ENCODE measurements around the gene OR2L3. TPM values are rescaled to one million over a fixed set of nuclear protein-coding genes. Genes with fewer than 3 reads are reported as not detected.

Gene OR2L3
- under 1 TPM in 1 of 6 donors, not detected in 5; 0.12 TPM for polyA plus RNA-seq (ENCODE audit: low read depth in 6 of 6)

- Mint-ChIP-seq H3K9me3 (peaks cover 2 to 15% (median 5%) of the 10 kb centered on the region in 7 donors), H3K4me3 (no peak within 1 kb of the TSS), H3K27ac (no peak within 1 kb of the TSS), H3K4me1 (peaks cover 0 to 6% (median 0%) of the 10 kb centered on the region in 3 donors), H3K36me3 (no peaks in the 10 kb centered on the region), H3K27me3 (no peaks in the 10 kb centered on the region)
- ATAC-seq (ENCODE audit: low read depth in 2 of 2) = no peak
- DNase-seq = no peak
Measured at GRCh38 chr1:248046536-248046935, at the start of gene OR2L3. Gene OR2L3, plus strand, starts transcription at chr1:248046836. Its CDS starts 13,846 bp downstream, at chr1:248060682.

DNA sequence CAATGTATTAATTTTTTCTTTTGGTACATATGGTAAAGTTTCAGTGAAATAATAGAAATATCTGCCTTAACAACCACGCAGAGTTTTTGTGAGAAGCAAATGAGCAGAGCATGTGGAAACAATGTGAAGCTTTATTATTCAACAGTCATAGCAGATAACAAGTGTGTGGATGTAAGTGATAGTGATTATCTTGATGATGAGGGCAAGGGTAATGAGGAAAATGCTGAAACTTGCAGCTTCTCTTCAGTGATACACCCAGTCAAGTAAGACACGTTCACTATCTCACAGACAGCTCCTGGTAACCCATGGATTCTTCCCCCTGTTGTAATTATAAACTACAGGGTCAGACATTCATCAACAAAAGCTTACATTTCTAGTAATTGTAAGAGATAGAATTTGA, 47.8 kb upstream of the OR2L3 start:
- ATAC-seq (ENCODE audit: low read depth in 2 of 2) = no peak
- no peak overlapping the region for H3K27ac Mint-ChIP-seq
- peaks cover 0 to 6% (median 4%) of the 10 kb centered on the region in 3 donors for H3K4me1 Mint-ChIP-seq
- no peaks in the 10 kb centered on the region for H3K27me3 Mint-ChIP-seq
- H3K36me3 Mint-ChIP-seq = peaks cover 0 to 11% of the 10 kb centered on the region in 2 donors
- peaks cover 0 to 4% (median 0%) of the 10 kb centered on the region in 7 donors for H3K9me3 Mint-ChIP-seq
- DNase-seq = no peak
- no peak overlapping the region for H3K4me3 Mint-ChIP-seq

DNA sequence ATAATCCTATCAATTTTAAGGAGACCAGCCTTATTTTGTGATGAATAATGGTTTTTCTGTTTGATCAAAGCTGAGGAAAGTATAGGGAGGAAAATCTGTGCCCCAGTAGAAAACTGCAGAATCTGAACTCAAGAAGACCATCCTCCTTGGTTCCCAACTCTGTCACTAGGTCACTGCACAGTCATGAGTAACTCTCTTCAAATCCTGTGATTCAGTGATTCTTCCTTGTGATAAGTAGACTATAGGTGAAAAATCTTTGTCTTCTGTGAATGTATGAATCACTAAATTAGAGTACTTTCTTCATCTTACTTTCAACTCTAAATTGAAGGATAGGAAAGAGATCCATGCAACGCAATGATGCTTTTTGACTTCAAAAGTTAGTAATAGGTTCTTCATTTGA, 46.5 kb upstream of the OR2L3 start:
- H3K27ac Mint-ChIP-seq = peak overlapping the region in 1 of 6 donors; percentile 44
- H3K36me3 Mint-ChIP-seq = peaks cover 0 to 11% of the 10 kb centered on the region in 2 donors
- H3K4me3 Mint-ChIP-seq = no peak overlapping the region
- peaks cover 0 to 4% (median 0%) of the 10 kb centered on the region in 7 donors for H3K9me3 Mint-ChIP-seq
- ATAC-seq (ENCODE audit: low read depth in 2 of 2) (no peak), DNase-seq (no peak)
- no peaks in the 10 kb centered on the region for H3K27me3 Mint-ChIP-seq
- H3K4me1 Mint-ChIP-seq = peaks cover 0 to 6% (median 1%) of the 10 kb centered on the region in 3 donors

DNA sequence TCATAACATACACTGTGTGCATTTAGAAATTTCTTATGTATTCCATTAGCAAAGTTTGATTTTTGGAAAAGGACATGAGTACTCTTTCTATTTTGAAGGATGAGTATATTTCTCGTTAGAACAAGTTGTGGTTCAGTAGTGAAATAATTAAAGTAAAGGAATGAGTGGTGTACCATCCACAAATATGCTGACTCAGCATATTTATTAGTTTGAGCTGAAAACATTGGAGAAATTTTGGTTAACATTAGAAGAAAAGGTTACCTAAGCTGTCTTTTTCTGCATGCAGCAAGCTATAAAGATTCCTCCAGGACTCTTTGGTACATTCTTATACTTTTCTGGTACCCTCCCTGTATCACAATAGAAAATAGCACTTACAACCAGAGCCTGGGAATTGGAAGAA, 38.9 kb upstream of the OR2L3 start:
- H3K9me3 Mint-ChIP-seq = peaks cover 15 to 44% (median 33%) of the 10 kb centered on the region in 7 donors

GRCh38 chr1:248009681-248010080, 37.0 kb upstream of the OR2L3 start:
- H3K4me3 Mint-ChIP-seq = no peak overlapping the region
- H3K36me3 Mint-ChIP-seq = peaks cover 28 to 52% of the 10 kb centered on the region in 2 donors
- no peak for ATAC-seq (ENCODE audit: low read depth in 2 of 2)
- peaks cover 15 to 44% (median 33%) of the 10 kb centered on the region in 7 donors for H3K9me3 Mint-ChIP-seq
- no peaks in the 10 kb centered on the region for H3K4me1 Mint-ChIP-seq
- no peaks in the 10 kb centered on the region for H3K27me3 Mint-ChIP-seq
- no peak for DNase-seq
- no peak overlapping the region for H3K27ac Mint-ChIP-seq

More for the DNA sequence above, 38.9 kb upstream of the OR2L3 start:
- Mint-ChIP-seq H3K4me1 (no peaks in the 10 kb centered on the region), H3K4me3 (no peak overlapping the region), H3K27me3 (no peaks in the 10 kb centered on the region), H3K27ac (no peak overlapping the region), H3K36me3 (peaks cover 28 to 63% of the 10 kb centered on the region in 2 donors)
- ATAC-seq (ENCODE audit: low read depth in 2 of 2) = no peak
- DNase-seq = no peak

- H3K27me3 Mint-ChIP-seq = no peaks in the 10 kb centered on the region
- H3K9me3 Mint-ChIP-seq = peaks cover 16 to 36% (median 31%) of the 10 kb centered on the region in 7 donors
- DNase-seq (no peak), ATAC-seq (ENCODE audit: low read depth in 2 of 2) (no peak)
- H3K27ac Mint-ChIP-seq = no peak within 1 kb of the TSS
- H3K36me3 Mint-ChIP-seq = peaks cover 28 to 39% of the 10 kb centered on the region in 2 donors
- H3K4me1 Mint-ChIP-seq = no peaks in the 10 kb centered on the region
- no peak within 1 kb of the TSS for H3K4me3 Mint-ChIP-seq
Measured at GRCh38 chr1:248013229-248013710, 33.4 kb upstream of the OR2L3 start, which contains the start of gene OR2L5. Gene OR2L5, plus strand, starts transcription at chr1:248013660. Its CDS starts 8,288 bp downstream, at chr1:248021948.

- Mint-ChIP-seq H3K27ac (no peak overlapping the region), H3K4me1 (no peaks in the 10 kb centered on the region), H3K36me3 (peaks cover 6 to 17% of the 10 kb centered on the region in 2 donors), H3K9me3 (peaks cover 4 to 11% (median 9%) of the 10 kb centered on the region in 7 donors), H3K27me3 (no peaks in the 10 kb centered on the region), H3K4me3 (no peak overlapping the region)
- ATAC-seq (ENCODE audit: low read depth in 2 of 2) (no peak), DNase-seq (no peak)
Measured at GRCh38 chr1:248015803-248016202, 30.8 kb upstream of the OR2L3 start.

- Mint-ChIP-seq H3K9me3 (peaks cover 9 to 33% (median 25%) of the 10 kb centered on the region in 7 donors), H3K27me3 (no peaks in the 10 kb centered on the region), H3K4me1 (no peaks in the 10 kb centered on the region), H3K36me3 (peaks cover 8 to 23% of the 10 kb centered on the region in 2 donors), H3K27ac (no peak within 1 kb of the TSS), H3K4me3 (no peak within 1 kb of the TSS)
- ATAC-seq (ENCODE audit: low read depth in 2 of 2) (no peak), DNase-seq (no peak)
Measured at GRCh38 chr1:248029770-248030169, 16.9 kb upstream of the OR2L3 start, which contains the start of gene OR2L2. Gene OR2L2, plus strand, starts transcription at chr1:248030070. Its CDS starts 8,198 bp downstream, at chr1:248038268.

DNA sequence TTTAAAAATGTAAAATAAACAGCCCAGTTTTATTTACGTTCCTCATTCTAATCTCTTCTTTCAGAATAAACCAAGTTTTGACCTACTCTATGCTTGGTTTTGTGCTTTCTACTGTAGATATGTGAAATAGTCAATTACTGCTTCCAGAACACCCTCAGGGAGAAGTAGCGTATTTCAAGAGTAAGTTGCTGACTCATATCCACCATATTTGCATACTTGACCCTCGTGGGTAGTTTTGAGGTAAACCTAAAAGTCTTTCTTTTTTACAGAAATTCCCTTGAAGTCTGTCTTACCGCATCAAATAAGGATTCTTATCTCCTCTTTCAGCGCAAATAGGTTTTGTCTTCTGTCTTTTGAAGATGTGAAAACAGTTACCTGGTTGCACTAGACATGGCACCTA, 1.4 kb upstream of the OR2L3 start:
- Mint-ChIP-seq H3K36me3 (peaks cover 0 to 1% of the 10 kb centered on the region in 2 donors), H3K4me3 (no peak overlapping the region)

GRCh38 chr1:248047008-248047407, 372 bp downstream of the OR2L3 start:
- Mint-ChIP-seq H3K27me3 (no peaks in the 10 kb centered on the region), H3K4me1 (peaks cover 0 to 6% (median 0%) of the 10 kb centered on the region in 3 donors), H3K36me3 (no peaks in the 10 kb centered on the region), H3K9me3 (peaks cover 2 to 15% (median 5%) of the 10 kb centered on the region in 7 donors), H3K27ac (no peak overlapping the region), H3K4me3 (no peak overlapping the region)
- no peak for ATAC-seq (ENCODE audit: low read depth in 2 of 2)
- no peak for DNase-seq

More for the DNA sequence above, 1.4 kb upstream of the OR2L3 start:
- DNase-seq (no peak), ATAC-seq (ENCODE audit: low read depth in 2 of 2) (no peak)
- H3K27me3 Mint-ChIP-seq = no peaks in the 10 kb centered on the region
- no peak overlapping the region for H3K27ac Mint-ChIP-seq
- peaks cover 4 to 15% (median 8%) of the 10 kb centered on the region in 7 donors for H3K9me3 Mint-ChIP-seq
- H3K4me1 Mint-ChIP-seq = peaks cover 0 to 6% (median 0%) of the 10 kb centered on the region in 3 donors

- no peak overlapping the region for H3K4me3 Mint-ChIP-seq
- peaks cover 8 to 18% (median 11%) of the 10 kb centered on the region in 7 donors for H3K9me3 Mint-ChIP-seq
Measured at GRCh38 chr1:248054671-248055070, 8.0 kb downstream of the OR2L3 start.

GRCh38 chr1:248055261-248055660, 8.6 kb downstream of the OR2L3 start:
- Mint-ChIP-seq H3K9me3 (peaks cover 8 to 18% (median 11%) of the 10 kb centered on the region in 7 donors), H3K4me1 (peaks cover 0 to 4% (median 0%) of the 10 kb centered on the region in 3 donors), H3K27me3 (peaks cover 0 to 5% (median 0%) of the 10 kb centered on the region in 3 donors), H3K36me3 (no peaks in the 10 kb centered on the region), H3K4me3 (no peak overlapping the region), H3K27ac (no peak overlapping the region)
- DNase-seq (no peak), ATAC-seq (ENCODE audit: low read depth in 2 of 2) (no peak)

More at GRCh38 chr1:248054671-248055070, 8.0 kb downstream of the OR2L3 start:
- H3K27me3 Mint-ChIP-seq = peaks cover 0 to 5% (median 0%) of the 10 kb centered on the region in 3 donors
- H3K27ac Mint-ChIP-seq = no peak overlapping the region
- DNase-seq (no peak), ATAC-seq (ENCODE audit: low read depth in 2 of 2) (no peak)
- peaks cover 0 to 4% (median 0%) of the 10 kb centered on the region in 3 donors for H3K4me1 Mint-ChIP-seq
- no peaks in the 10 kb centered on the region for H3K36me3 Mint-ChIP-seq

DNA sequence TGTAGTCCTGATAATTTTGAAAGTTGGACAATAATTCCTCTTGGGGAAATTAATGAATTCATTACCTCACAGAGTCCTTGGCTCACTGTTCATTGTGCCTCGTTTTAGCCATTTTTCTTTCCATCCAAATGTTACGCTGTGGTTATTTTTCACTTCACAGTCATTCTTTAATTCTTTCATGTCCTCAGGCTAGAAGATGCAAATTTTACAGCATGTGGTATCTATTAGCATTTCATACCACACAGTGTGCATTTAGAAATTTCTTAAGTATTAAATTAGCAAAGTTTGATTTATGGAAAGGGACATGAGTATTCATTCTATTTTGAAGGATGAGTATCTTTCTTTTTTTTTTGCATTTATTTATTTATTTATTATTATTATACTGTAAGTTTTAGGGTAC, 18.4 kb downstream of the OR2L3 start:
- ATAC-seq (ENCODE audit: low read depth in 2 of 2) (no peak), DNase-seq (no peak)
- no peak overlapping the region for H3K27ac Mint-ChIP-seq
- H3K4me1 Mint-ChIP-seq = no peaks in the 10 kb centered on the region
- peaks cover 0 to 30% (median 7%) of the 10 kb centered on the region in 7 donors for H3K9me3 Mint-ChIP-seq
- H3K4me3 Mint-ChIP-seq = no peak overlapping the region
- H3K27me3 Mint-ChIP-seq = no peaks in the 10 kb centered on the region
- H3K36me3 Mint-ChIP-seq = peaks cover 0 to 8% of the 10 kb centered on the region in 2 donors

DNA sequence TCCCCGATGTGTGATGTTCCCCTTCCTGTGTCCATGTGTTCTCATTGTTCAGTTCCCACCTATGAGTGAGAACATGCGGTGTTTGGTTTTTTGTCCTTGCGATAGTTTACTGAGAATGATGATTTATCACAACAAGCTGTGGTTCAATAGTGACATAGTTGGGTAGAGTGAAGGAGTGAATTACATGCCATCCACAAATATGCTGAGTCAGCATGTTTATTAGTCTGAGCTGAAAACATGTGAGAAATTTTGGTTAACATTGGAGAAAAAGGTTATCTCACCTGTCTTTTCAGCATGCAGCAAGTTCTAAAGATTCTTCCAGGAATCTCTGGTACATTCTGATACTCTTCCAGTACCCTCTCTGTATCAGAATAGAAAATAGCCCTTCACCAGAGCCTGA, 19.0 kb downstream of the OR2L3 start:
- H3K27me3 Mint-ChIP-seq = no peaks in the 10 kb centered on the region
- H3K27ac Mint-ChIP-seq = no peak overlapping the region
- H3K9me3 Mint-ChIP-seq = peaks cover 3 to 35% (median 11%) of the 10 kb centered on the region in 7 donors
- ATAC-seq (ENCODE audit: low read depth in 2 of 2) (no peak), DNase-seq (no peak)
- H3K36me3 Mint-ChIP-seq = peaks cover 4 to 7% of the 10 kb centered on the region in 2 donors
- no peaks in the 10 kb centered on the region for H3K4me1 Mint-ChIP-seq
- H3K4me3 Mint-ChIP-seq = no peak overlapping the region

All from naive B cell (primary cell).